Adrenal gland (tissue), 12 donors: Measurements from ENCODE around the gene CCNC. TPM values are rescaled to one million over a fixed set of nuclear protein-coding genes. Genes with fewer than 3 reads are reported as not detected.

Experiments
- DNase-seq, 7 donors: peaks; one replicate each; pipeline ENCODE4 v3.0.0-alpha.2; 2019 to 2020
- H3K27ac ChIP-seq, 5 donors: fragments of 200-600 bp; sonication (generic) in 4 of 5; 1 replicate in 3 of 5; 2 replicates in 2 of 5; pipeline versions ENCODE4 v1.5.1 to v1.8.0; 2016 to 2020; ENCODE audit warnings: mild to moderate bottlenecking in 1 of 5
- H3K27me3 ChIP-seq: fragments of 200-600 bp; 2 replicates; pipeline ENCODE4 v1.8.0; 2021
- H3K36me3 ChIP-seq, 2 donors: fragments of 200-600 bp; replicated peaks in 1 of 2; 1 replicate in 1 of 2; 2 replicates in 1 of 2; pipeline versions ENCODE4 v1.5.1 to v1.8.0; 2018 to 2022
- H3K4me1 ChIP-seq, 2 donors: fragments of 200-600 bp; replicated peaks in 1 of 2; 1 replicate in 1 of 2; 2 replicates in 1 of 2; pipeline versions ENCODE4 v1.5.1 to v1.8.0; 2018 to 2021
- H3K4me3 ChIP-seq, 4 donors: fragments of 200-600 bp; sonication (generic) in 3 of 4; one replicate each; pipeline ENCODE4 v1.5.1; 2016 to 2018
- H3K9me3 ChIP-seq, 3 donors: fragments of 200-600 bp; sonication (generic) in 1 of 3; replicated peaks in 1 of 3; 1 replicate in 2 of 3; 2 replicates in 1 of 3; pipeline versions ENCODE4 v1.5.1 to v1.8.0; 2016 to 2021
- CTCF ChIP-seq, 6 experiments: fragments of 450-650 bp in 4 of 6; fragments of 200-600 bp in 2 of 6; sonication (generic) in 1 of 6; IDR thresholded peaks; 1 replicate in 5 of 6; 2 replicates in 1 of 6; pipeline versions ENCODE4 v1.5.1 to v1.8.0; 2016 to 2021; ENCODE audit warnings: antibody characterized with exemption in 6 of 6, mild to moderate bottlenecking in 2 of 6, moderate library complexity in 1 of 6
- POLR2A ChIP-seq, 2 donors: fragments of 450-650 bp; IDR thresholded peaks; one replicate each; pipeline ENCODE4 v1.6.1; 2017; ENCODE audit warnings: antibody characterized with exemption in 2 of 2, mild to moderate bottlenecking in 2 of 2, moderate library complexity in 1 of 2
- WGBS, 4 donors: extraction: QIAGEN DNeasy Blood & Tissue Kit in 2 of 4; methylation state at CpG; one replicate each; pipeline versions ENCODE4 v1.1.5 to v1.1.7; 2013 to 2017; 5-methylcytosine and 5-hydroxymethylcytosine counted together
- intact Hi-C, 2 donors: fragments of 100-400 bp; cut with DNase I; formaldehyde crosslinking; loops; one replicate each; pipeline versions ENCODE4 v1.14.1 to v1.15.0; 2022 to 2023
- polyA plus RNA-seq, 3 donors: library from polyadenylated mRNA; stranded (reverse); fragments of 200-250 nt in 2 of 3; fragments of 350-450 nt in 1 of 3; fragmentation: Illumina TruSeq in 1 of 3; extraction: RNeasy Lipid Tissue Mini Kit (QIAGEN cat#74804) in 1 of 3; gene quantifications; one replicate each; pipeline ENCODE4 v1.2.3, GENCODE V29; 2013 to 2014
- total RNA-seq, 9 donors: library from RNA; depleted of rRNA in 4 of 9; stranded (reverse); fragments of >200 nt in 4 of 9; fragments of 120-200 nt in 1 of 9; fragmentation: NEBNext Ultra II Directional in 1 of 9; extraction: Animal tissue kit (Norgen Biotek cat#: 25700) in 1 of 9; gene quantifications; one replicate each; pipeline versions ENCODE4 v1.1.0 to v1.2.4, GENCODE V29; 2013 to 2023
- donor health status: healthy with polysubstance abuse.
- donor health status: Bipolar disorder and iron deficiency.
- donor health status: DM: yes; HTN: yes; CAD: no.
- donor health status: DM: no; HTN: no; CAD: no.
- donor health status: DM: no; HTN: no; CAD: no.
- donor health status: DM: yes; HTN: yes; CAD: no.

CCNC gene
- total and polyA plus RNA-seq, 12 donors: 18.7 to 87.2 (median 54.4) TPM

GRCh38 chr6:99545442-99545841 lies 23.0 kb downstream of the CCNC start:
- Histone ChIP-seq H3K4me1 (no peaks in the 10 kb centered on the region), H3K36me3 (peaks cover 0 to 10% of the 10 kb centered on the region in 2 donors), H3K9me3 (no peaks in the 10 kb centered on the region), H3K27ac (no peak overlapping the region), H3K4me3 (no peak overlapping the region), H3K27me3 (no peaks in the 10 kb centered on the region)
- no peak for TF ChIP-seq POLR2A (IDR thresholded peaks at IDR 0.05)
- no peak for TF ChIP-seq CTCF (IDR thresholded peaks at IDR 0.05)
- WGBS, 4 donors: 74 to 89% (median 80%) methylated on average over 1 of the region's 1 CpG
- intact Hi-C loops: no loop called here
- no peak for DNase-seq

- Histone ChIP-seq H3K27ac (no peak overlapping the region), H3K4me3 (no peak overlapping the region), H3K27me3 (no peaks in the 10 kb centered on the region), H3K9me3 (no peaks in the 10 kb centered on the region), H3K4me1 (no peaks in the 10 kb centered on the region), H3K36me3 (peaks cover 0 to 4% of the 10 kb centered on the region in 2 donors)
- TF ChIP-seq POLR2A (IDR thresholded peaks at IDR 0.05) (no peak), CTCF (IDR thresholded peaks at IDR 0.05) (peak in 1 of 6 experiments; percentile 8)
- intact Hi-C loops: no loop called here
- DNase-seq: no peak
These were observed 24.5 kb downstream of the CCNC start for GRCh38 chr6:99543968-99544367.

GRCh38 chr6:99530627-99531026 lies 37.8 kb downstream of the CCNC start:
- TF ChIP-seq CTCF (IDR thresholded peaks at IDR 0.05): no peak
- TF ChIP-seq POLR2A (IDR thresholded peaks at IDR 0.05): no peak
- H3K27ac ChIP-seq: no peak overlapping the region
- DNase-seq: no peak
- H3K9me3 ChIP-seq: no peaks in the 10 kb centered on the region
- WGBS, 4 donors: 96 to 100% (median 100%) methylated on average over 1 of the region's 1 CpG
- H3K27me3 ChIP-seq: no peaks in the 10 kb centered on the region
- intact Hi-C loops: no loop called here
- H3K36me3 ChIP-seq: peaks cover 0 to 27% of the 10 kb centered on the region in 2 donors
- H3K4me1 ChIP-seq: no peaks in the 10 kb centered on the region
- no peak overlapping the region for H3K4me3 ChIP-seq

- 74 to 79% (median 78%) methylated on average over 4 of the region's 4 CpGs for WGBS, 4 donors
- H3K27ac ChIP-seq: peak overlapping the region in 1 of 5 donors; percentile 93
- peak in 4 of 7 donors; percentile 22 to 33 (median 27) for DNase-seq
- H3K27me3 ChIP-seq: no peaks in the 10 kb centered on the region
- TF ChIP-seq POLR2A (IDR thresholded peaks at IDR 0.05) (no peak), CTCF (IDR thresholded peaks at IDR 0.05) (no peak)
- no peaks in the 10 kb centered on the region for H3K36me3 ChIP-seq
- intact Hi-C loops: no loop called here
- H3K4me3 ChIP-seq: no peak overlapping the region
- H3K9me3 ChIP-seq: no peaks in the 10 kb centered on the region
- H3K4me1 ChIP-seq: peaks cover 0 to 14% of the 10 kb centered on the region in 2 donors
These were observed 45.9 kb downstream of the CCNC start for GRCh38 chr6:99522531-99522930.
